ENCODE measurements around the gene WIPF3. TPM values are rescaled to one million over a fixed set of nuclear protein-coding genes. Genes with fewer than 3 reads are reported as not detected.

The WIPF3 gene
- total RNA-seq, 1 donor from 2014 or later, result 0.37 TPM

GRCh38 chr7:29843726-29844125 lies 37.4 kb downstream of the WIPF3 start:
- Mint-ChIP-seq H3K4me1 (ENCODE audit: low read depth, unreplicated experiment) (peaks cover 3% of the 10 kb centered on the region), H3K27me3 (ENCODE audit: unreplicated experiment) (peaks cover 2% of the 10 kb centered on the region), H3K4me3 (ENCODE audit: unreplicated experiment) (no peak overlapping the region), H3K9me3 (ENCODE audit: unreplicated experiment) (no peaks in the 10 kb centered on the region), H3K36me3 (ENCODE audit: unreplicated experiment) (no peaks in the 10 kb centered on the region), H3K27ac (ENCODE audit: unreplicated experiment) (no peak overlapping the region)
- DNase-seq, result no peak
- TF ChIP-seq, protein P1, sequence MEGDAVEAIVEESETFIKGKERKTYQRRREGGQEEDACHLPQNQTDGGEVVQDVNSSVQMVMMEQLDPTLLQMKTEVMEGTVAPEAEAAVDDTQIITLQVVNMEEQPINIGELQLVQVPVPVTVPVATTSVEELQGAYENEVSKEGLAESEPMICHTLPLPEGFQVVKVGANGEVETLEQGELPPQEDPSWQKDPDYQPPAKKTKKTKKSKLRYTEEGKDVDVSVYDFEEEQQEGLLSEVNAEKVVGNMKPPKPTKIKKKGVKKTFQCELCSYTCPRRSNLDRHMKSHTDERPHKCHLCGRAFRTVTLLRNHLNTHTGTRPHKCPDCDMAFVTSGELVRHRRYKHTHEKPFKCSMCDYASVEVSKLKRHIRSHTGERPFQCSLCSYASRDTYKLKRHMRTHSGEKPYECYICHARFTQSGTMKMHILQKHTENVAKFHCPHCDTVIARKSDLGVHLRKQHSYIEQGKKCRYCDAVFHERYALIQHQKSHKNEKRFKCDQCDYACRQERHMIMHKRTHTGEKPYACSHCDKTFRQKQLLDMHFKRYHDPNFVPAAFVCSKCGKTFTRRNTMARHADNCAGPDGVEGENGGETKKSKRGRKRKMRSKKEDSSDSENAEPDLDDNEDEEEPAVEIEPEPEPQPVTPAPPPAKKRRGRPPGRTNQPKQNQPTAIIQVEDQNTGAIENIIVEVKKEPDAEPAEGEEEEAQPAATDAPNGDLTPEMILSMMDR (IDR thresholded peaks at IDR 0.05; ENCODE audit: partially characterized antibody, unreplicated experiment), result no peak

- TF ChIP-seq, protein P1 (IDR thresholded peaks at IDR 0.05; ENCODE audit: partially characterized antibody, unreplicated experiment), result no peak
- Mint-ChIP-seq H3K9me3 (ENCODE audit: unreplicated experiment) (no peaks in the 10 kb centered on the region), H3K36me3 (ENCODE audit: unreplicated experiment) (no peaks in the 10 kb centered on the region), H3K27ac (ENCODE audit: unreplicated experiment) (no peak overlapping the region), H3K4me1 (ENCODE audit: low read depth, unreplicated experiment) (peaks cover 3% of the 10 kb centered on the region), H3K27me3 (ENCODE audit: unreplicated experiment) (peaks cover 2% of the 10 kb centered on the region), H3K4me3 (ENCODE audit: unreplicated experiment) (no peak overlapping the region)
- DNase-seq, result no peak
These were observed 38.3 kb downstream of the WIPF3 start for GRCh38 chr7:29844559-29844958.

- H3K4me1 Mint-ChIP-seq (ENCODE audit: low read depth, unreplicated experiment), result peaks cover 3% of the 10 kb centered on the region
- no peak overlapping the region for H3K4me3 Mint-ChIP-seq (ENCODE audit: unreplicated experiment)
- DNase-seq, result no peak
- H3K27ac Mint-ChIP-seq (ENCODE audit: unreplicated experiment), result no peak overlapping the region
- TF ChIP-seq, protein P1 (IDR thresholded peaks at IDR 0.05; ENCODE audit: partially characterized antibody, unreplicated experiment), result no peak
- no peaks in the 10 kb centered on the region for H3K36me3 Mint-ChIP-seq (ENCODE audit: unreplicated experiment)
- H3K27me3 Mint-ChIP-seq (ENCODE audit: unreplicated experiment), result peaks cover 2% of the 10 kb centered on the region
- no peaks in the 10 kb centered on the region for H3K9me3 Mint-ChIP-seq (ENCODE audit: unreplicated experiment)
These were observed 41.2 kb downstream of the WIPF3 start for GRCh38 chr7:29847496-29847895.

- H3K9me3 Mint-ChIP-seq (ENCODE audit: unreplicated experiment), result no peaks in the 10 kb centered on the region
- H3K27me3 Mint-ChIP-seq (ENCODE audit: unreplicated experiment), result peaks cover 2% of the 10 kb centered on the region
- peaks cover 2% of the 10 kb centered on the region for H3K4me1 Mint-ChIP-seq (ENCODE audit: low read depth, unreplicated experiment)
- TF ChIP-seq, protein P1 (IDR thresholded peaks at IDR 0.05; ENCODE audit: partially characterized antibody, unreplicated experiment), result no peak
- no peak overlapping the region for H3K4me3 Mint-ChIP-seq (ENCODE audit: unreplicated experiment)
- H3K36me3 Mint-ChIP-seq (ENCODE audit: unreplicated experiment), result no peaks in the 10 kb centered on the region
- DNase-seq, result no peak
- H3K27ac Mint-ChIP-seq (ENCODE audit: unreplicated experiment), result no peak overlapping the region
These were observed 41.6 kb downstream of the WIPF3 start for GRCh38 chr7:29847916-29848315.

- no peak for DNase-seq
- H3K36me3 Mint-ChIP-seq (ENCODE audit: unreplicated experiment), result no peaks in the 10 kb centered on the region
- H3K9me3 Mint-ChIP-seq (ENCODE audit: unreplicated experiment), result no peaks in the 10 kb centered on the region
- H3K27me3 Mint-ChIP-seq (ENCODE audit: unreplicated experiment), result peaks cover 2% of the 10 kb centered on the region
- H3K27ac Mint-ChIP-seq (ENCODE audit: unreplicated experiment), result no peak overlapping the region
- TF ChIP-seq, protein P1 (IDR thresholded peaks at IDR 0.05; ENCODE audit: partially characterized antibody, unreplicated experiment), result no peak
- no peak overlapping the region for H3K4me3 Mint-ChIP-seq (ENCODE audit: unreplicated experiment)
- no peaks in the 10 kb centered on the region for H3K4me1 Mint-ChIP-seq (ENCODE audit: low read depth, unreplicated experiment)
These were observed 42.6 kb downstream of the WIPF3 start for GRCh38 chr7:29848941-29849340.
